Stimulated activated CD8-positive, alpha-beta memory T cell treated with anti-CD3 and anti-CD28 coated beads, Interleukin-12 subunit alpha, Interleukin-12 subunit beta, amount 100 ng/mL, for 24 hours (primary cell): ENCODE measurements around the gene CAPN8.

ENCODE experiments used
- DNase-seq: peaks from one replicate; pipeline ENCODE4 v3.0.0-alpha.2; 2020; ENCODE audit errors: extremely low read depth

The CAPN8 gene

GRCh38 chr1:223702735-223703667 lies 37.5 kb upstream of the CAPN8 start:
- no peak for DNase-seq

- no peak for DNase-seq
Observed at GRCh38 chr1:223700942-223701637, 35.6 kb upstream of the CAPN8 start.

GRCh38 chr1:223700388-223700918 lies 35.0 kb upstream of the CAPN8 start:
- no peak for DNase-seq

DNA sequence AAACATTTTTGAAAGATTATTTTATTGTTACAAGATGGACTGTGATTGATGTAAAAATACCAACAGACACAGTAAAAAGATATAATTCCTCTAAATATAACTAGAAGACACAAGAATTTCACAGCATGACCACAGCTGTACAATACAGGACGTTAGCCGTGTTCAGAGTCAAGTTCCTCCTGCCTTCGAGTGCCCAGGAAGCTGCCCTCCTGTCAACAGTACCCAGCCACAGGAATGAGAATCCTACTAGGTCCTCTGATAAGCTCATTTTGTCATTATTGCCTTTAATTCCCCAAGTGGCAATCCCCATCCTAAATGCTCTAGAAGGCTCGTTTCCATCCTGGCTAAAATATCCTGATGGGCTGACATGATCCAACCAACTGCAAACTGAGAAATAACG lies 30.4 kb upstream of the CAPN8 start:
- no peak for DNase-seq

DNA sequence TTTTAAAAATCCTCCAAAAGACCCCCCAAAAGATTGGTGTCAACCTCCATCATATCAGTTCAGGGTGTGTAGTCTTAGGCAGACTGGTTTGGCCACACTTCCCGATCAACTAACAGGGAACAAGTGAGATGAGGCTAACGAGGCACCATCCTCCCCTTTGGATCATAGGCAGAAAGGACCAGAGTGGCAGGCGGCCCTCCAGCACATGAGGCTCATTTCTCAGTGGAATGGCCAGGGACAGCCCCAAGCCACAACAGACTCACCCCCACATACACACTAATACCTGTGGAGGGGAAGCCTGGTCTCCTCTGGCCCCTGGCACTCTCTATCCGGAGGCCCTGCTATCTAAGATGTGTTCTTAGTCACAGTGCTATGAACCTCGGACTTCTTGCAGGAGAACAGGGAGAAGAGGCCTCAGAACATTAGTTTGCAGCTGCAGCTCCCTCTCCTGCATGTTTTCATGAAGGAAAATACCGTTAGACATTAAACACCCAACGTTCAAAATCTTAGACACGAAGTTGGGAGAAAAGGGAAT lies 29.6 kb upstream of the CAPN8 start:
- DNase-seq, result no peak

- no peak for DNase-seq
Observed at GRCh38 chr1:223691121-223691520, 25.6 kb upstream of the CAPN8 start.

- DNase-seq, result no peak
Observed at GRCh38 chr1:223684488-223684792, 18.9 kb upstream of the CAPN8 start.

GRCh38 chr1:223683586-223684487 lies 18.3 kb upstream of the CAPN8 start:
- DNase-seq, result no peak

GRCh38 chr1:223682502-223682901 lies 17.0 kb upstream of the CAPN8 start:
- no peak for DNase-seq

GRCh38 chr1:223680188-223680587 lies 14.7 kb upstream of the CAPN8 start:
- no peak for DNase-seq

GRCh38 chr1:223678841-223679240 lies 13.3 kb upstream of the CAPN8 start:
- no peak for DNase-seq

DNA sequence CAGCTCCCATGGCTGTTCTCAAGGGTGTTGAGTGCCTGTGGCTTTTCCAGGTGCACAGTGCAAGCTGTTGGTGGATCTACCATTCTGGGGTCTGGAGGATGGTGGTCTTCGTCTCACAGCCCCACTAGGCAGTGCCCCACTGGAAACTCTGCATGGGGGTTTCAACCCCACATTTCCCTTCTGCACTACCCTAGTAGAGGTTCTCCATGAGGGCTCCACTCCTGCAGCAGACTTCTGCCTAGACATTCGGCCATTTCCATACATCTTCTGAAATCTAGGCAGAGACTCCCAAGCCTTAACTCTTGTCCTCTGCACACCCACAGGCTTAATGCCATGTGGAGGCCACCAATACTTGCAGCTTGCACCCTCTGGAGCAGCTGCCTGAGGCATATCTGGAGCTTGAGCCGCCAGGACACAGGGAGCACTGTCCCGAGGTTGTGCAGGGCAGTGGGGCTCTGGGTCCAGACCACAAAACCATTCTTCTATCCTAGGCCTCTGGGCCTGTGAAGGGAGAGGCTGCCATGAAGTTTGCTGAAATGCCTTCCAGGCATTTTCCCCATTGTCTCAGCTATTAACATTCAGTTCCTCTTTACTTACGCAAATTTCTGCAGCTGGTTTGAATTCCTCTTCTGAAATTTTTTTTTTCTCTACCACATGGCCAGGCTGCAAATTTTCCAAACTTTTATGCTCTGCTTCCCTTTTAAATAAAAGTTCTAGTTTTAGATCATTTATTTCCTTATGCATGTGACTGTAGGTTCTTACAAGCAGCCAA lies 8.8 kb upstream of the CAPN8 start:
- DNase-seq, result no peak

GRCh38 chr1:223670458-223671159 lies 5.1 kb upstream of the CAPN8 start:
- DNase-seq, result no peak

- DNase-seq, result no peak
Observed at GRCh38 chr1:223669003-223669795, 3.7 kb upstream of the CAPN8 start.

DNA sequence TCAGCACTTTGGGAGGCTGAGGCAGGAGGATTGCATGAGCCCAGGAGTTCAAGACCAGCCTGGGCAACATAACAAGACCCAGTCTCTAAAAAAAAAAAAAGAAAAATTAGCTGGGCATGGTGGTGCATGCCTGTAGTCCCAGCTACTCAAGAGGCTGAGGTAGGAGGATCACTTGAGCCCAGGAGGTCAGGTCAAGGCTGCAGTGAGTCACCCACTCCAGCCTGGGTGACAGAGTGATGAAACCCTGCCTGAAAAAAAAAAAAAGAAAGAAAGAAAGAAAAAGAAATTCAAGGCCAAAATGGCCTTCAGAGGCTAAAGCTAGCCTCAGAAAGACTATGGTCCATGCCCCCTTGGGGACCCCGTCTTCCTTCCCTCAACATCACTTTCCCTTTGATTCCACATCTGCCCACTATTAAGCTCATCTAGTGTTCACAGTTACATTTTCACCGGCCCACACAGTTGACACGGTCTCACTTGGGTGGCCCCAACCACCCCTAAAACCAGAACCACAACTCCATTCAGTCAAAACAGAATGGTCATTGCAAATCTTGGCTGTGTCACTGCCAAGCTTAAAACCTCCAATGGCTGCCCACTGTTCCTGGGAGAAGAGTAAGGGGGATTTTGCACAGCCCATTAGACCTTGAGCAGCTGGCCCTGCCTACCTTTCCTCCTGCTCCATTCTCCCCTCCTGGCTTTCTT lies 2.1 kb upstream of the CAPN8 start:
- DNase-seq, result no peak

DNA sequence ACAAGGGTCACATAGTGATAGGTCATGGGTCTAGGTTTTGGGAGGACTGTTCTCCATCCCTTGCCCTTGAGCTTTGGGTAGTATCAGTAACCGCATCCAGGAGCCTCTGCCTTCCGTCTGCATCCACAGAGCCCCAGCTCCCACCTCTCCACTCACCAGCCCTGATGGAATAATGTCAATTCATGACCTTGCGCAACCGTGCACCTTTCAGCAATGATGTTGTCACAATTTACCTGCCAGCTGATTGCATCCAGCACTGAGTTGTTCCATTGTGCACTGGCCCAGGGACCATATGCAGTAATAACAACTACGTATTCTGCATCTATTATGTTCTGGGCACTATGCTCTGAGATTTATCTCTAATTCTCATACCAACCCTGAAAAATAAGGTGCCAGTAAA lies 1.4 kb downstream of the CAPN8 start:
- DNase-seq, result no peak

GRCh38 chr1:223662943-223663342 lies 2.6 kb downstream of the CAPN8 start:
- no peak for DNase-seq

GRCh38 chr1:223659711-223660110 lies 5.8 kb downstream of the CAPN8 start:
- DNase-seq, result no peak

- DNase-seq, result no peak
Observed at GRCh38 chr1:223657978-223658377, 7.5 kb downstream of the CAPN8 start.
